ENCODE measurements around the gene PAX6.

- TF ChIP-seq CTCF (IDR thresholded peaks at IDR 0.05) (no peak), POLR2AphosphoS5 (IDR thresholded peaks at IDR 0.05) (no peak)
These were observed 9.3 kb upstream of the PAX6 start for GRCh38 chr11:31820438-31820818.

All from stomach (tissue), 4 donors.